ENCODE data around the gene PYCARD. TPM values are rescaled to one million over a fixed set of nuclear protein-coding genes. Genes with fewer than 3 reads are reported as not detected.

The PYCARD gene
- total and polyA plus RNA-seq, 2 donors (not counting 3 experiments of a cell fraction or from before 2014, with no cell fraction given), result 19.1 to 40.1 TPM

DNA sequence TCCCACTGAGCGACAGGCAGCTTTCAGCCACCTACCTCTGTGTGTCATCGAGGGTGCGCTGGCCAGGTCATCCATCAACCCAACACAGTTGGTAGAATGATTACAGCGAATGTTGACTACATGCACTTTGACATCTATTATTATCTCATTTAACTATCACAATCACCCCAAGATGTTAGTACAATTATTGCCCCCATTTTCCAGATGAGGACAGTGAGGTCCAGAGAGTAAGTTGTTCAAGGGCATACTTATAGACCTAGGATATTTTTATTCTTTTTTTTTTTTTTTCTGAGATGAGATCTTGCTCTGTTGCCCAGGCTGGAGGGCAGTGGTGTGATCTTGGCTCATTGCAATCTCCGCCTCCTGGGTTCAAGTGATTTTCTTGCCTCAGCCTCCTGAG lies 48.9 kb upstream of the PYCARD start:
- dilution Hi-C loops (cut with MboI; ENCODE audit: extremely low pct_ligation_motif_present, low sequenced_read_pairs), result no loop called here
- Histone ChIP-seq H3K4me2 (ENCODE audit: insufficient read depth, low read length) (no peak overlapping the region), H3K4me3 (replicated peaks in 1 of 3; ENCODE audit: insufficient read depth in 1 of 3, low read depth in 1 of 3, low read length in 3 of 3) (no peak overlapping the region), H3K9me3 (replicated peaks; ENCODE audit: control insufficient read depth, insufficient read depth, low read length) (no peaks in the 10 kb centered on the region), H3K27me3 (ENCODE audit: control insufficient read depth in 2 of 2, insufficient read depth in 2 of 2, low read length in 2 of 2) (no peaks in the 10 kb centered on the region), H3K79me2 (ENCODE audit: control insufficient read depth, insufficient read depth, low read length) (no peaks in the 10 kb centered on the region), H3K36me3 (ENCODE audit: control insufficient read depth in 2 of 2, extremely low read depth in 1 of 2, insufficient read depth in 2 of 2, low read length in 2 of 2) (no peaks in the 10 kb centered on the region), H3K9me1 (replicated peaks; ENCODE audit: control insufficient read depth, extremely low read depth, insufficient read depth, low read length) (no peaks in the 10 kb centered on the region), H3K4me1 (ENCODE audit: control insufficient read depth, extremely low read depth, insufficient read depth, low read length) (no peaks in the 10 kb centered on the region), H2AFZ (ENCODE audit: low read depth, low read length) (no peak overlapping the region), H3K9ac (replicated peaks; ENCODE audit: extremely low read depth, insufficient read depth, low read length) (no peak overlapping the region), H4K20me1 (replicated peaks; ENCODE audit: control insufficient read depth, extremely low read depth, insufficient read depth, low read length) (no peaks in the 10 kb centered on the region), H3K27ac (ENCODE audit: insufficient read depth, low read depth, low read length) (no peak overlapping the region)
- intact Hi-C loops (cut with micrococcal nuclease), result no loop called here
- ChIA-PET POLR2A (no interaction called here), CTCF (no interaction called here)
- no TSS peak for BruUV-seq (replicated peaks)
- DNase-seq (ENCODE audit: low read depth, low spot score) (no peak), FAIRE-seq (no peak)
- TF ChIP-seq POLR2AphosphoS5 (IDR thresholded peaks at IDR 0.05; ENCODE audit: insufficient read depth, low read depth, low read length) (no peak), MYC (IDR thresholded peaks at IDR 0.05; ENCODE audit: low read depth, low read length) (no peak), FOS (IDR thresholded peaks at IDR 0.05; ENCODE audit: borderline replicate concordance, insufficient read depth, low read length) (no peak), EZH2 (IDR thresholded peaks at IDR 0.05; ENCODE audit: borderline replicate concordance, low read depth, low read length, severe bottlenecking) (no peak), POLR2A (IDR thresholded peaks at IDR 0.05; ENCODE audit: low read depth, low read length) (no peak), JUN (IDR thresholded peaks at IDR 0.05; ENCODE audit: borderline replicate concordance, insufficient read depth, insufficient read length, low read depth) (no peak), GATA2 (IDR thresholded peaks at IDR 0.05; ENCODE audit: insufficient read depth, insufficient read length, low read depth, low read length) (no peak)
- TF ChIP-seq, protein P1, sequence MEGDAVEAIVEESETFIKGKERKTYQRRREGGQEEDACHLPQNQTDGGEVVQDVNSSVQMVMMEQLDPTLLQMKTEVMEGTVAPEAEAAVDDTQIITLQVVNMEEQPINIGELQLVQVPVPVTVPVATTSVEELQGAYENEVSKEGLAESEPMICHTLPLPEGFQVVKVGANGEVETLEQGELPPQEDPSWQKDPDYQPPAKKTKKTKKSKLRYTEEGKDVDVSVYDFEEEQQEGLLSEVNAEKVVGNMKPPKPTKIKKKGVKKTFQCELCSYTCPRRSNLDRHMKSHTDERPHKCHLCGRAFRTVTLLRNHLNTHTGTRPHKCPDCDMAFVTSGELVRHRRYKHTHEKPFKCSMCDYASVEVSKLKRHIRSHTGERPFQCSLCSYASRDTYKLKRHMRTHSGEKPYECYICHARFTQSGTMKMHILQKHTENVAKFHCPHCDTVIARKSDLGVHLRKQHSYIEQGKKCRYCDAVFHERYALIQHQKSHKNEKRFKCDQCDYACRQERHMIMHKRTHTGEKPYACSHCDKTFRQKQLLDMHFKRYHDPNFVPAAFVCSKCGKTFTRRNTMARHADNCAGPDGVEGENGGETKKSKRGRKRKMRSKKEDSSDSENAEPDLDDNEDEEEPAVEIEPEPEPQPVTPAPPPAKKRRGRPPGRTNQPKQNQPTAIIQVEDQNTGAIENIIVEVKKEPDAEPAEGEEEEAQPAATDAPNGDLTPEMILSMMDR (IDR thresholded peaks at IDR 0.05; ENCODE audit: extremely low read depth in 1 of 2, insufficient read depth in 1 of 2, low read depth in 1 of 2, low read length in 2 of 2), result no peak
- TF ChIP-seq, protein P2, sequence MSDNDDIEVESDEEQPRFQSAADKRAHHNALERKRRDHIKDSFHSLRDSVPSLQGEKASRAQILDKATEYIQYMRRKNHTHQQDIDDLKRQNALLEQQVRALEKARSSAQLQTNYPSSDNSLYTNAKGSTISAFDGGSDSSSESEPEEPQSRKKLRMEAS (IDR thresholded peaks at IDR 0.05; ENCODE audit: insufficient read depth, insufficient read length), result no peak
